ENCODE results near the gene CCDC92.

DNA sequence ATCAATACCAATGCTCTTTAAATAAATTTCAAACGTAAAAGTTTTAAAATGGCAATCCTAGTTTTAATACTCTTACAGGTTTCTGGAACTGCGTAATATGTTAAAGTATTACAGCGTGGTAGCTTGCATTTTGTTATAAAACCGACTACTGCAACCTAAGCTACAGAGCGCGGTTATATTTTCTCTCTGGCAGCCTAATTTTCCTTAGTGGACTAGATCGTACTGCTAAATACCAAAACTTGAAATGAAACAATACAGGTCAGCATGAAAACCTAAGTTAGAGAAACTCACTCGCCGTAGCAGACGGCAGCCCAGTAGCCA lies 1.2 kb downstream of the CCDC92 start:
- no peak for TF ChIP-seq RAD21 (IDR thresholded peaks at IDR 0.05; ENCODE audit: low read depth)
- TF ChIP-seq ZBTB7A (IDR thresholded peaks at IDR 0.05; ENCODE audit: low read depth): no peak
- TF ChIP-seq EP300 (IDR thresholded peaks at IDR 0.05; ENCODE audit: borderline replicate concordance): no peak
- TF ChIP-seq, protein P1, sequence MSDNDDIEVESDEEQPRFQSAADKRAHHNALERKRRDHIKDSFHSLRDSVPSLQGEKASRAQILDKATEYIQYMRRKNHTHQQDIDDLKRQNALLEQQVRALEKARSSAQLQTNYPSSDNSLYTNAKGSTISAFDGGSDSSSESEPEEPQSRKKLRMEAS (IDR thresholded peaks at IDR 0.05): no peak
- no peak for TF ChIP-seq TAF1 (IDR thresholded peaks at IDR 0.05; ENCODE audit: low read depth)
